ENCODE results near the gene TIAM1. TPM values are rescaled to one million over a fixed set of nuclear protein-coding genes. Genes with fewer than 3 reads are reported as not detected.

Gene TIAM1
- total RNA-seq, 4 donors from 2014 or later = 6.5 to 36.4 (median 13.0) TPM

GRCh38 chr21:31195334-31196015 lies 148.6 kb downstream of the TIAM1 start:
- ATAC-seq (ENCODE audit: low FRiP score) (no peak), DNase-seq (ENCODE audit: low spot score) (no peak)
- TF ChIP-seq, protein P1, sequence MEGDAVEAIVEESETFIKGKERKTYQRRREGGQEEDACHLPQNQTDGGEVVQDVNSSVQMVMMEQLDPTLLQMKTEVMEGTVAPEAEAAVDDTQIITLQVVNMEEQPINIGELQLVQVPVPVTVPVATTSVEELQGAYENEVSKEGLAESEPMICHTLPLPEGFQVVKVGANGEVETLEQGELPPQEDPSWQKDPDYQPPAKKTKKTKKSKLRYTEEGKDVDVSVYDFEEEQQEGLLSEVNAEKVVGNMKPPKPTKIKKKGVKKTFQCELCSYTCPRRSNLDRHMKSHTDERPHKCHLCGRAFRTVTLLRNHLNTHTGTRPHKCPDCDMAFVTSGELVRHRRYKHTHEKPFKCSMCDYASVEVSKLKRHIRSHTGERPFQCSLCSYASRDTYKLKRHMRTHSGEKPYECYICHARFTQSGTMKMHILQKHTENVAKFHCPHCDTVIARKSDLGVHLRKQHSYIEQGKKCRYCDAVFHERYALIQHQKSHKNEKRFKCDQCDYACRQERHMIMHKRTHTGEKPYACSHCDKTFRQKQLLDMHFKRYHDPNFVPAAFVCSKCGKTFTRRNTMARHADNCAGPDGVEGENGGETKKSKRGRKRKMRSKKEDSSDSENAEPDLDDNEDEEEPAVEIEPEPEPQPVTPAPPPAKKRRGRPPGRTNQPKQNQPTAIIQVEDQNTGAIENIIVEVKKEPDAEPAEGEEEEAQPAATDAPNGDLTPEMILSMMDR (IDR thresholded peaks at IDR 0.05) = no peak

GRCh38 chr21:31194510-31195293 lies 149.4 kb downstream of the TIAM1 start:
- ATAC-seq (ENCODE audit: low FRiP score) = no peak
- TF ChIP-seq, protein P1 (IDR thresholded peaks at IDR 0.05) = no peak
- no peak for DNase-seq (ENCODE audit: low spot score)

GRCh38 chr21:31193761-31194160 lies 150.3 kb downstream of the TIAM1 start:
- TF ChIP-seq, protein P1 (IDR thresholded peaks at IDR 0.05) = no peak
- DNase-seq (ENCODE audit: low spot score) (no peak), ATAC-seq (ENCODE audit: low FRiP score) (no peak)

- TF ChIP-seq, protein P1 (IDR thresholded peaks at IDR 0.05) = no peak
- no peak for DNase-seq (ENCODE audit: low spot score)
- no peak for ATAC-seq (ENCODE audit: low FRiP score)
Measured at GRCh38 chr21:31191553-31191952, 152.5 kb downstream of the TIAM1 start.

GRCh38 chr21:31190516-31190915 lies 153.5 kb downstream of the TIAM1 start:
- DNase-seq (ENCODE audit: low spot score) (no peak), ATAC-seq (ENCODE audit: low FRiP score) (no peak)

GRCh38 chr21:31187499-31187898 lies 156.6 kb downstream of the TIAM1 start:
- TF ChIP-seq, protein P1 (IDR thresholded peaks at IDR 0.05) = no peak
- ATAC-seq (ENCODE audit: low FRiP score) (no peak), DNase-seq (ENCODE audit: low spot score) (no peak)

More at GRCh38 chr21:31190516-31190915, 153.5 kb downstream of the TIAM1 start:
- TF ChIP-seq, protein P1 (IDR thresholded peaks at IDR 0.05) = no peak
